G401 (cell line): ENCODE results near the gene LRRC55. TPM values are rescaled to one million over a fixed set of nuclear protein-coding genes. Genes with fewer than 3 reads are reported as not detected.
A peak's percentile ranks its signal among the peaks of the same experiment; 100 is the strongest.

Experiments used
- DNase-seq: peaks from one replicate; pipeline ENCODE4 v3.0.0-alpha.2; 2015; ENCODE audit warnings: low spot score
- in situ Hi-C: cut with HindIII; loops from 2 replicates; pipeline ENCODE4 v1.10.0; 2016; ENCODE audit warnings: low sequenced_read_pairs, mixed read lengths
- total RNA-seq: library from RNA; depleted of rRNA; stranded (reverse); fragments of >200 nt; shearing (Covaris generic); gene quantifications from 2 replicates; pipeline ENCODE4 v1.2.3, GENCODE V29; 2014; rRNA removed

The LRRC55 gene
- total RNA-seq, 1 experiment from 2014 or later = not detected

- DNase-seq = no peak
- in situ Hi-C loops = no loop called here
Measured at GRCh38 chr11:57228600-57228999, 46.8 kb downstream of the LRRC55 start.

DNA sequence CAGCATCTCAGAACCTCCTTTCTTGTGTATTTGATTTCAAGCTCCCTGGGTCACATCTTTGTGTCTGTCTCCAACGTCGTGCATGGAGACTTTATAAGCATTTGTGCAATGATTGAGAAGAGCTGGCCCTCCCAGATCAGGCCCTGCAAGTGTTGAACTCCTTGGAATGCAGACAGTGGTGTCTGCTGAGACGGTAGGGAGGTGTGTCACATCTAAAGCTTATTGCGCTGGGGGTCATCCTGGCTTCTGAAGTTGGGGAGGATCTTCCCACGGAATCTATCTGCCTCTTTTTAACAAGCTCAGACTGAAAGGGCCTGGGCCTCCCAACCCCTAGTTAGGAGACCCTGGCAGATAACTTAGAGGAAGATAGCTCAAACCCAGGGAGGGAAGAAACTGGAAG is 48.6 kb downstream of the LRRC55 start:
- in situ Hi-C loops = no loop called here
- DNase-seq = no peak

GRCh38 chr11:57230791-57231538 is 49.2 kb downstream of the LRRC55 start:
- in situ Hi-C loops = no loop called here

DNA sequence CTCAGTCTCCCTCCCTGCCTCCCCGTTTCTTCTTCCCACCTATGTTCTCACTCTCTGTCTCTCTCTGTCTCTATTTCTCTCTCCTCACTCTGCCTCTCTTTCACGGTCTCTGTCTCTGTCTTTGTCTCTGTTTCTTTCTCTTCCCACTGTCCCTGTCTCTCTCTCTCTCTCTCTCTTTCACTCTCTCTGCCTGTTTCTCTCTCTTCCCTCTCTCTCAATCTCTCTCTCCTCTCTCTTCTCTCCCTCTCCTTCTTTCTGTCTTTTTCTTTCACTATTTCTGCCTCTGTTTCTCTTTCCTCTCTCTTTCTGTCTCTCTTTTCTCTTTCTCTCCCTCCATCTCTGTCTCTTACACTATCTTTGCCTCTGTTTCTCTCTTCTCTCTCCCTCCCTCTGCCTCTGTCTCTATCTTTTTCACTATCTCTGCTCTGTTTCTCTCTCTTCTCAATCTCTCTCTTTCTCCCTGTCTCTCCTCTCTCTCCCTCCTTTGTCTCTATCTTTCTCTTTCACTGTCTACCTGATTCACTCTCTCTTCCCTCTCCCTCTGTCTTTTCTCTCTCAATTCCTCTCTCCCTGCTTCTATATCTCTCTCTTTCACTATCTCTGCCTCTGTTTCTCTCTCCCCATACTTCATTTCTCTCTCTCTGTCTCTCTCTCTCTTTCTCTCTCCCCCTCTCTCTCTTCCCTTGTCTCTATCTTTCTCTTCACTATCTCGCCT is 49.9 kb downstream of the LRRC55 start:
- no peak for DNase-seq
- in situ Hi-C loops = no loop called here

More at GRCh38 chr11:57230791-57231538, 49.2 kb downstream of the LRRC55 start:
- peak; percentile 0 for DNase-seq

- DNase-seq = no peak
- in situ Hi-C loops = no loop called here
Measured at GRCh38 chr11:57233702-57234101, 51.9 kb downstream of the LRRC55 start.

DNA sequence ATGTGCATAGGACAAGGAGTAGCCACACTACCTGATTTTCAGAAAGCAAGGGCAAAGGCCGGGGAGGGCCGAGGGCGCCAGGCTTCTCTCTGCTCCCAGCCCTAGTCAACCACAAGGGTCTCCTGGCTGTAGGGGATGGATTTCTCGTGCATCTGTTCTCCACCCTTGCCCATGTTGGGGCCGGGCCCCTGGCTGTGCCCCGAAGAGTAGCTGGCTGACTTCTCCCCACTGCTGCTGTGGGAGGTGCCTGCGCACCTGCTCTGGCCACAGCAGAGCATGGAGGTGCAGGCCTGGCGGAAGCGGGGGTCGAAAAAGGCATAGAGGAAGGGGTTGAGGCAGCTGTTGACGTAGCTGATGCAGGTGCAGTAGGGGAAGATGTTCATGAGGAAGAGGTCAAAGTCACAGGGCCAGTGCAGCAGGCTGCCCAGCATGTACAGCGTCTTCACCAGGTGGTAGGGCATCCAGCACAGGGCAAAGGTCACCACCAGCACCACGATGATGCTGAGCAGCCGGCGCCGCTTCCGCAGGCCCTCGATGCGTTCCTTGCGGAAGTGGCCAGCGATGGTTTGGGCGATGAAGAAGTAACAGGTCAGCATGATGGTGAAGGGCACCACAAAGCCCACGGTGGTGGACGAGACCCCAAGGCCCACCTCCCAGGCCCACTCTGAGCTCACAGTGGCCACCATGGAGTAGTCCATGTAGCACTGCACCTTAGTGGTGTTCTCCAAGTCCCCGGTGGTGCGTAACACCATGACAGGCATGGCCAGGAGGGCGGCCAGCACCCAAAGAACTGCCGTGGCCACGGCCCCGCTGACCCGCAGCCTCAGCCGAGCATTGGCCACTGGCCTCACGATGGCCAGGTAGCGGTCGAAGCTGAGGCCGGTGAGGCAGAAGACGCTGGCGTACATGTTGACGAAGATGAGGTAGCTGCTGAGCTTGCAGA is 54.3 kb downstream of the LRRC55 start:
- in situ Hi-C loops = no loop called here
- no peak for DNase-seq

- in situ Hi-C loops = no loop called here
- DNase-seq = no peak
Measured at GRCh38 chr11:57237204-57237681, 55.5 kb downstream of the LRRC55 start, which contains the start of gene APLNR. Gene APLNR, minus strand, starts transcription at chr11:57237250. Its CDS starts 246 bp downstream, at chr11:57237004.

DNA sequence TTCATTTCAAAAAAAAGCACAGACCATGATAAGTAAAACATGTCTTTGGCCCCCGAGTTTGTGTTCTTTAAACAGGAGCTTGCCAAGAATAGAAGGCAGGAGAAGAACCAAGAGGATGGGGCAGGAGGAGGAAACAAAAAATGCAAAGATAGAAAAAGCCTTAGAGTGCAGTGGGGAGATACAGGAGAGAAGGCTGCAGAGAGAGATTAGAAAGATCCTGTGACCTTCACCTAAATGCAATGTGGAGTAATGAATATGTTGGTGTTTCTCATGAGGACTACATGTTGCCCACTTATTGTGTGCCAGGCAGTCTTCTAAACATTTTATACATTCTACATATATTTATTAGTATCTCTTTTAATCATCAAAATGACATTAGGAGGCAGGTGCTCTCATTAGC is 57.6 kb downstream of the LRRC55 start:
- in situ Hi-C loops = no loop called here
- no peak for DNase-seq

DNA sequence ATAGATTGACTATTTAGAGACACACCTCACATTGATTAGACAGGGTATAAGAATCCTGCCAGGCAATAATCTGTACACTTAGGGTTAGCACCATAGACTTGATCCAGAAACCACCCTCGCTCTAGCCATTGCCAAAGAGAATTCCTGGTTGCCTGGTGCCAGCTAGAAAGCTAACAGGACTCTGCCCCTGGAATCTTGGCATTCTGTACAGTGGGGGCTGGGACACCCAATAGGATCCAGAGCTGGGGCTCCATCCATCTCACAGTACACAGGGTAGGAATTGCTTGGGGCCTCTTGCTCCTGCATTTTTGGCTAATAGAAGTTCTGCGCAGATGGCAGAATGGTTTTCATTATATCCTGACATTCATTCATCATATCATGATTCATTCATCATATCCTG is 58.3 kb downstream of the LRRC55 start:
- in situ Hi-C loops = no loop called here
- no peak for DNase-seq

- no peak for DNase-seq
- in situ Hi-C loops = no loop called here
Measured at GRCh38 chr11:57240757-57241156, 59.0 kb downstream of the LRRC55 start.

Other genes with a start within 250 kb of the LRRC55 start
- gene OR5AK2, start 193.0 kb upstream of the LRRC55 start, total RNA-seq = not detected in 2 replicates
- not detected in 2 replicates for gene APLNR, start 55.3 kb downstream of the LRRC55 start, total RNA-seq
- gene TNKS1BP1, start 143.0 kb downstream of the LRRC55 start, total RNA-seq = 36.0 and 46.3 TPM in 2 replicates
- 194 and 208 TPM in 2 replicates for gene SSRP1, start 153.9 kb downstream of the LRRC55 start, total RNA-seq
- gene P2RX3, start 156.4 kb downstream of the LRRC55 start, total RNA-seq = 7.1 and 11.4 TPM in 2 replicates
- not detected in 2 replicates for gene PRG3, start 199.2 kb downstream of the LRRC55 start, total RNA-seq
- gene PRG2, start 208.7 kb downstream of the LRRC55 start, total RNA-seq = not detected in 2 replicates
- gene SLC43A3, start 245.2 kb downstream of the LRRC55 start, total RNA-seq = not detected in 2 replicates